T-helper 1 cell (primary cell): ENCODE data around the gene GPR39.

Source experiments
- DNase-seq, 5 donors: peaks; one replicate each; pipeline ENCODE4 v3.0.0-alpha.2; 2012 to 2020

GPR39 gene

DNA sequence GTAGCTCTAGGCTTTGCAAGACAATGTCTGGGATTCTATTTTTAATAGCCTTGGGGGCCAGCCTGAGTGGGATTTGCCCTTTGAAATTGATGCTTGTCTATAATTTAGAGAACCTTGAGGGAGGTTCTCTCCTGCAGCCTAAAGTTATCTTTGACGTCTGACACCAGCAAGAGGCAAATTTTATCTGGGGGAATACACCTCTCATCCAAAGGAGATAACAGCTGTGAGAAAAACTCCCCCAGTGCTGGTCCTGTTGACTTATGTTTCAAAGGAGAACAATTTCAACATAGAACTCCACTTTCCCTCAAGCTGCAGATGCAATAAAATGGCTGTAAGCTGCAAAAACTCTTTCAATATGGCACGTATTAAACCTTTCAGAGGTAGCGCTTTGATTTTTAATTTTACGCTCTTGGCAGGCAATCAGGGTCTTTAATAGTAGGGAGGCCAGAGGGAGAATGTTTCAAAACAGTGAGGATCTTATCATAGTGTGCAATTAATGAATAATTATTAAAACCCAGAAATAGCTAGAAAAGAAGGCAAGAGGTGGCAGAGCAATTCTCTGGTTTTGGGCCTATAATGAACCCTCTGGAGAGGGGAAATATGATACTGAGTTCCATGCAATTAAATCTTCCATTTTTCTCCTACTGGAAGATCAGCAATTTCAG is 191.0 kb downstream of the GPR39 start:
- DNase-seq: no peak

- DNase-seq: no peak
These were observed 191.7 kb downstream of the GPR39 start for GRCh38 chr2:132608311-132608710.

- DNase-seq: no peak
These were observed 192.7 kb downstream of the GPR39 start for GRCh38 chr2:132609101-132609890.

- no peak for DNase-seq
These were observed 195.1 kb downstream of the GPR39 start for GRCh38 chr2:132611719-132612118.

GRCh38 chr2:132615329-132616085 is 198.9 kb downstream of the GPR39 start:
- no peak for DNase-seq

- no peak for DNase-seq
These were observed 201.4 kb downstream of the GPR39 start for GRCh38 chr2:132617989-132618388.

DNA sequence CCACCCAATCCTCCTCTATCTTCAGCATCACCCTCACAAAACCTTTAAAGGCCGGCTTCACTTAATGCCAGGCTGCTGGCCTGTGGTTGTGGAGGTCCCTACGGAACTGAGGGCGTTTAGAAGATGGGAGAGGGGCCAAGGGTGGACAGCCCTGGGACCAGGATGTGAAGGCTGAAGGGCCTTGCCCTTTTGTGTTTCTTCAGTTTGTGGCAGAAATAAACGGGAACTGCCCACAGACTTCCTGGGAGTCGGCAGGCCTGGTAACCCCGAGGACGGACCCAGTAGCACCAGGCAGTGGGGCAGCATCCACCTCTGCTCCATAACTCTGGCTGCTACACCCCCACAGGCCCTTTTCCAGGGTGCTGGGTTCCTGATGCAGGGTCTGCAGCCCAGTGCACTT is 202.1 kb downstream of the GPR39 start:
- no peak for DNase-seq

- no peak for DNase-seq
These were observed 203.5 kb downstream of the GPR39 start for GRCh38 chr2:132620115-132620514.

DNA sequence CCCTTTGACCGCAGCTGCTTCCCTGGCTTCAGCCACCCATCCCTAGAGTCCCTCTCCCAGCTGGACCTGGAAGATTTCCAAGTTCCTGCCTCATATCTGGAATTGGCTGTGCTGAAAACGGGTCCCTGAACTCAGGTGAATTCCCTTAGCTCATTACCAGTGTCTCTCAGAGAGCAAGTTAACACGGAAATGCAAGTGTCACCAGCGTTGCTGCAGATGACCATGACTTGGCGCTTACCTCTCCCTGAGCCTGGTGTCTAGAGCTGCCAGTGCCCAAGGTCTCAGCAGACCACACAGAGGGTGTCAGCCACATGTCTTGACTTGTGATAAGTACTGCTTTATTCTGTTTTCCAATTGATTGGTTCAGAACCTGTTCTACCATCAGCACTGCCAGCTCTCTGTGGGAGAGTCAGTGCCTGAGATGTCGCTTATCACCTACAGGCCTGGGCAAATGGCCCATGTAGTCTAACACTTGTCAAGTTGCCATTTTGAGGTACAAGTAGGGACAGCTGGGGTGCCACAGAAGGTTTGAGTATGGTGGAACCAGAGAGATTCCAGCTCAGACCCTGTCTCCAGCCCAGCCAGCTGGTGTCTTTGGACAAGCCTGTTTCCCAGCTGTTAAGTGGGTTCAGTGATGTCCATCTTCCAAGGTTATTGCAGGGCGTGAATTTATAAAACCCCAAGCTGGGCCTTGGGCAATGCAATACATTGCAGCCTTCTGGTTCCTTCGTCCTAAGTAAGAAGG is 204.7 kb downstream of the GPR39 start:
- no peak for DNase-seq

DNA sequence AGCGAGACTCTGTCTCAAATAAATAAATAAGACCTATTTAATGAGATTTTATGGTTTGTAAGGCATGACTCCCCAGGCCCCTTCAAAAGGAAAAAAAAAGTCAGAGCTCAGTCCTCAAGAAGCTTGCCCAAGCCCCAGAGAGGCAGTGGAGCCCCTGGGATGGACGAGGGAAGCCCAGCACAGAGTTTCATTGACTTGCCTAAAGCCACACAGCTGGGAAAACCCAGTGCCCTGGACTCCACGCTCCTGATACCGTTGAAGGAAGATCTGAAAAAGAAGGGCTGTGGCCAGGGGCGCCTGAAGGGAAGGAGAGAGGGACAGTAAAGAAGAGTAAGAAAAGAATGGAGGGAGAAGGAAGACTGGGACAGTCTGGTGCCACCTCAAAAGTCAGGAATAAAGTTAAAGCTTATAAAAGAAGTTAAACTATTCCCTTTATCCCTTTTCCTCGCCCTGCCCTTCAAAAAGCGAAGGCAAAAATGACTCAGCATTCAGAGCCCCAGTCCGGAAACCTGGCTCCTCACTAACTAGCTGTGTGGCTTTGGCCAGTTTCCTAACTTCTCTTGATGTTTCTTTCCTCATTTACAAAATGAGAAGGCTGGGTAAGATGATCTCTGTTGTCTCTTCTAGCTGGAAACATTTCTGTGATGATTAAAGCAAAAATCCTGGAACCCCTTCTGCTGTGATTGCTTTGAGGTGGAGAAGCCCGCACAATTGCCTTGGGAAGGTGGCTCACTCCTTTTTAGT is 206.7 kb downstream of the GPR39 start:
- no peak for DNase-seq

DNA sequence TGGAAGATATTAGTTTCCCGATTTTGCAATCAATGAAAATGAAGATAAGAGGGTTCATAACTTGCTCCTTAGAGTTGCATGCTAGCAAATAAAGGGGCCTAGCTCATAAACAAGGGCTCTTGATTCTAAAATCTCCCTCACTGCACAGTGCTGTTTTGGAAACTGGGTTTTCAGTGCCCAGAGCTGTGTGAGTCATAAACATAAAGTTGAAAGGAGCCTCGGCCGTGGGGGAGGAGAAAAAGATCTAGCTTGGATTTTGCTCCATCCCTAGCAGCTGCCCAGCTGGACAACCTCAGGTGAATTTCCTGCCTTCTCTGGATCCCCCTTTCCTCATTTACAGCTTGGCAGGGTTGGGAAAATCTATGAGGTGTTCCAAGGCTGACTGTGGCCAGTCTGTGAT is 210.9 kb downstream of the GPR39 start:
- no peak for DNase-seq

DNA sequence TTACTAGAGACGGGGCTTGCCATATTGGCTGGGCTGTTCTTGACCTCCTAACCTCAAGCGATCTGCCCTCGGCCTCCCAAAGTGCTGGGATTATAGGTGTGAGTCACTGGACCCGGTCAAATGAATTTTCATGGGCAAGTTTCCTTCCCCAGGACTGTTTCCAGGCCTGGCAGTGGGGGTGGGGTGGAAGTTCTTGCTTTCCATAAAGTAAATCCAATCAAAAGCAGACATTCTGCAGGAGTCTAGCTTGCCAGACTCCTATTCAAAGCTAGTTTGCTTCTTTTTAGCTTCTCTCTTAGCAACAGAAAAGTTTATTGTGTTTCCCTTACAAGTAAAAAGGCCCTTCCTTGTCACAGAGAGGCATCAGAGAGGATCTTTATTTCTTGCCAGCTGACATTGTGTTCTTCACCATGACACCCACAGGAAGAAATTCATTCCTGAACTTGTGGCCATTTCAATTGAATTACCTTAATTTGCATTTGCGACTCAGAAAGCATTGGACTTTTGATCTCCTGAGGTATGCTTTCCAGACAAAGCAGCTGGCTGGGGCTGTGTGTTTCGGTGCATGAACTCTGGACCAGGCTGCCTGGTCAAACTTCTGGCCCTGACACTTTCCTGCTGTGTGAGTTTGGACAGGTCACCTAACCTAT is 215.5 kb downstream of the GPR39 start:
- DNase-seq: no peak

DNA sequence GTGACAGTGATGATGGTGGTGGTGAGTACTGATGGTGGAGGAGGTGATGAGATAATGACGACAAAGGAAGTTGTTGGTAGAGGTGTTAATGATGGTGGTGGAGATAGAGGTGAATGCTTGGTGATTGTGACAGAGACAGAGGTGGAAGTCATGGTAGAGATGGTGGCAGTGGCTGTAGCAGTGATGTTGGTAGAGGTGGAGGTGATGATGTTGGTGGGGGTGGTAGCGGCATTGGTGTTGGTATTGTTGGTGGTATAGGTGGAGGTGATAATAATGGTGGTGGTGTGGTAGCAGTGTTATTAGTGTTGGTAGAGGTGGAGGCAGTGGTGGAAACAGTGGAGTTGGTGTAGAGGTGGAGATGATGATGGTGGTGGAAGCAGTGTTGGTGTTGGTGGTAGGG is 217.0 kb downstream of the GPR39 start:
- no peak for DNase-seq

GRCh38 chr2:132636346-132636745 is 219.7 kb downstream of the GPR39 start:
- no peak for DNase-seq

DNA sequence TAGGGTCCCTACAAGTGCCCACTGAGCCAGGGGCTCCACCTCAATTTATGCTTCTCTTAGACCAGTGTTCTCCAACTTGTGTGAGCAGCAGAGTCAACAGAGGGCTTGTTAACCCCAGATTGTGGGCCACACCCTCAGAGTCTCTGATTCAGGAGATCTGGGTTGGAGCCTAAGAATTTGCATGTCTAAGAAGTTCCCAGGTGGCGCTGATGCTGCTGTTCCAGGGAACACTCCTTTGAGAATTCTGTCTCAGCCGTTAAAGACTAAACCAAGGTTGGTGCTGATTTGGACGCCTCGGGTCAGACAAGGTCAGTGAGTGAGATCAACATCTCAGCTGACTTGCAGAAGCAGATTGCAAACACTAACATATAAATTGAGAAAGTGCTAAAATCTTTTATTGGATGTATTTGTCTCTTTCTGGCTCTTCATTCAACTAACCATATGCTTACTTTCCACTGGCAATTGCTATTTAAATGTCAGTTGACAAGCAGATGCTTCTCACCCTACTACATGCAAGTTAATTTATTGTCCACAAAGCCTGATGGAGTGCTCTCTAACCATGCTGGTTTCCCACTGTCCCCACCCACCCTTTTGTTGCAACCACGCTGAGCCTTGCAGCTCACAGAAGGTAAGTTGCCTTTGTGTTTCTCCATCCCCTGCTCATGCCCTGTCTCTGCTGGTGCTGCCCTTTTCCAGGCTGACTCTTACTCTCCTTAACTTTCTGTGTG is 221.9 kb downstream of the GPR39 start:
- no peak for DNase-seq

DNA sequence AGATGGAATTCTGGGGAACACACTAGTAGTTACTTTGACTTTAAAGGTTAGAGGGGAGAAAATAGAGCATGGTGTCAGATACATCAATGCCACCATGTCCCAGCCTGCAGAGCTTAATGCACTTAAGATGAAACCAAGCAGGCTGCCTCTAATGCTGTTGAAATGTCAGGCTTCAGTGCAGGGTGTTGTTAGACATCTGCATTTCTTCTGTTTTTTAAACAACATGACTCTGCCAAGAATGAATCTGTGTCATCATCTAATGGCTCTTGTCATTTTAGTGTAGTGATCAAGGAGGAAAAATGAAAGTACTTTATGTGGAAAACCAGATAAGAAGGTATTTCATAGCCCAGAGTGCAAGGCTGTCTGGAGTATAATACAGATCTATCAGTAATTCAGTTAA is 223.5 kb downstream of the GPR39 start:
- DNase-seq: no peak

DNA sequence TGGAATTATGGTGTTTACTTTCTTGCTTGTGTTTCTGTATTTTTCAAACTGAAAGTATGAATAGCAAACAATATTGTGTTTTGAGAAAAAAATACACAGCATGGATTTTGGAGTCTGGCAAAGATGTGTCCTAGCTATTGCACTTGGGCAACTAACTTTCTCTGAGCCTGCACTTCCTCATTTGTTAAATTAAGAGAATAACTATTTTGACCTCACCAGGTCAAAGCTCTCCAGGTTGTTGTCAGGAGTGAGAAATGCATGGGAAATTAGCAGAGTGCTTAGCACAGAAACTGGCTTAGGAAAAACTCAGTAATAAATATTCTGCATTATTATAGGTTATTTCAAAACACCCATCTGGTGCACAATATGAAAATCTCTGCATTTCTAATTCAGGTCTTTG is 225.2 kb downstream of the GPR39 start:
- no peak for DNase-seq

DNA sequence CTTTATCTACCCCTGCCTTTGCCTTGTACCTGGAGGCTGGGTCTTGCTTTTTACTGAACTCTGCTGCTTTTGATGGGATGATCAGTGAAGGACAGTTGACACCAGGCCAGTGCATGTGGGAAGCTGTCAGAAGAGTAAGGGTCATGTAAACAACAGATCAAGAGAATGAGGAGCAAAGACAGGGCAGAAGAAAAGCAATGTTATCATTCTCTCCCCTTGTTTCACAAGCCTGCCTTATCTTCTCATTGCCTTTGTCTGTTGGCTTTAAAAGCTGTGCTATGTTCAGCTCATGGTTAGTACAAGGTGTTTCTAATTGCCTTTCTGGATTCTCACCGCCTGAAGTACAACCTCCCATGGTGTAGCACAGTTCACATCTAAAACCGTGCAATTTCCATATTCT is 225.8 kb downstream of the GPR39 start:
- no peak for DNase-seq

- DNase-seq: no peak
These were observed 228.6 kb downstream of the GPR39 start for GRCh38 chr2:132645176-132645575.

DNA sequence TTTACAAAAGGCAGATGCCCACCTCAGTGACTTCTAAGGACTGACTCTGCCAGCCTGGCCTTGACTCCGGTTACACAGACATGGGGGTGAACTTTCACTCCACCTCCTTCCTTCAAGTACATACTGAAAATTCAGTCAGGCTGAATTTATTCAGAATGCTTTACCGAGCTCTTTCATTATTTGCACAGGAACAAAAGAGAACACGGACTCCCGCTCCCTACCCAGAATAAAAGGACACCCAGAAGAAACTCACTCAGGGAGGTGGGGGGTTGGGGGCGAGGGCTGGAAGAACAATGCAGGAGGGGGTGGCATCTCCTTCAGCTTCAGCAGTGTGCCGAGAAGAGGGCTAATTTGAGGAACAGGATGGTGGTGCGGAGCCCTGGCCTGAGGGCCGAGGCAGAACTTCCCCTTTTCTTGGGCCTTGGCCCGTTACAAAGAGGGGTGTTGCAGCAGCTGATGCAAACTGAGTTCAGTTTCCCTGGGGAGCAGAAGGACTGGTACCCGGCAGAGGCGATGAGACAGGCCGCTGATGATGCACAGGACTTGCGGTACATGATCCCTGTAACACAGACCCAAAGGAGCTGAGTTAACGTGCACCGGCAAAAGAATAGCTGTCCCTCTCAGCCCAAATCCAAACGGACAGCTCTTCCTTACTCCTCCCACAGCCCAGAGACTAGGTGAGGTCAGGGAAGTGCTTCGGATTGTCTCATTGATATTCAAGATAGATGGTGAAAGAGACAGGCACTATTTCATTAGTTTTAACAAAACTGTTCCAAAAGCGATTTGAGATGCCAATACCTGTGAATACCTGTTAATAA is 229.3 kb downstream of the GPR39 start:
- no peak for DNase-seq
